ENCODE data around the gene TSSK3.

- no peak for TF ChIP-seq CTCF (IDR thresholded peaks at IDR 0.05)
- TF ChIP-seq POLR2A (IDR thresholded peaks at IDR 0.05): no peak
Observed at GRCh38 chr1:32336591-32336932, 25.8 kb upstream of the TSSK3 start.

Measured in ovary (tissue), 3 donors.